Caco-2 (cell line): Measurements from ENCODE around the gene ADCYAP1R1. TPM values are rescaled to one million over a fixed set of nuclear protein-coding genes. Genes with fewer than 3 reads are reported as not detected.
A peak's percentile ranks its signal among the peaks of the same experiment; 100 is the strongest.

Experiments
- BruUV-seq: library from RNA; stranded (reverse); fragments of 400-500 nt; replicated peaks from 2 replicates; lab custom pipeline; 2021; lab: Mats Ljungman, UMichigan
- CTCF ChIA-PET: fragments of 300-600 bp; sonication (Branson Sonifier 250); formaldehyde crosslinking; loops from one replicate; lab custom pipeline; 2022; ENCODE audit warnings: antibody characterized with exemption; lab: Charles Lee
- POLR2A ChIA-PET: fragments of 300-600 bp; sonication (Branson Sonifier 250); formaldehyde crosslinking; loops from one replicate; lab custom pipeline; 2022; ENCODE audit warnings: antibody characterized with exemption; lab: Charles Lee
- DNase-seq, 2 experiments: peaks; one replicate each; pipeline versions ENCODE4 v3.0.0 to v3.0.0-alpha.2; 2020 to 2022
- H3K27me3 ChIP-seq: replicated peaks from 2 replicates; pipeline ENCODE4 v1.6.0; 2011; ENCODE audit warnings: low read length; ENCODE audit not compliant: control insufficient read depth, insufficient read depth
- H3K36me3 ChIP-seq: 2 replicates; pipeline ENCODE4 v1.5.1; 2011; ENCODE audit warnings: low read length; ENCODE audit not compliant: control insufficient read depth, insufficient read depth
- H3K4me1 ChIP-seq: fragments of 250-450 bp; sonication (Bioruptor Pico); 2 replicates; pipeline ENCODE4 v1.5.1; 2020; ENCODE audit warnings: mild to moderate bottlenecking
- H3K4me3 ChIP-seq: 2 replicates; pipeline ENCODE4 v1.5.1; 2011; ENCODE audit warnings: low read depth, mild to moderate bottlenecking, control low read depth, low read length
- H3K9me3 ChIP-seq: fragments of 250-450 bp; sonication (Bioruptor Pico); 2 replicates; pipeline ENCODE4 v1.5.1; 2020; ENCODE audit warnings: mild to moderate bottlenecking, moderate library complexity
- H3K27ac Mint-ChIP-seq: one replicate; pipeline ENCODE4 v1.8.0; 2022; ENCODE audit warnings: mixed read lengths; ENCODE audit not compliant: unreplicated experiment
- H3K27me3 Mint-ChIP-seq: one replicate; pipeline ENCODE4 v1.8.0; 2022; ENCODE audit warnings: mixed read lengths; ENCODE audit not compliant: insufficient read depth, unreplicated experiment
- H3K36me3 Mint-ChIP-seq: one replicate; pipeline ENCODE4 v1.8.0; 2022; ENCODE audit warnings: mild to moderate bottlenecking, mixed read lengths; ENCODE audit not compliant: insufficient read depth, unreplicated experiment
- H3K4me1 Mint-ChIP-seq: one replicate; pipeline ENCODE4 v1.8.0; 2022; ENCODE audit warnings: low read depth, mixed read lengths; ENCODE audit not compliant: unreplicated experiment
- H3K4me3 Mint-ChIP-seq: one replicate; pipeline ENCODE4 v1.8.0; 2022; ENCODE audit warnings: mild to moderate bottlenecking, moderate library complexity, mixed read lengths; ENCODE audit not compliant: unreplicated experiment
- H3K9me3 Mint-ChIP-seq: one replicate; pipeline ENCODE4 v1.8.0; 2022; ENCODE audit warnings: mixed read lengths; ENCODE audit not compliant: unreplicated experiment
- intact Hi-C: fragments of 100-400 bp; cut with micrococcal nuclease; formaldehyde crosslinking; loops from one replicate; pipeline ENCODE4 v1.10.0; 2022; ENCODE audit not compliant: unreplicated experiment
- total RNA-seq: library from RNA; stranded (reverse); gene quantifications from 2 replicates; pipeline ENCODE4 v1.2.3, GENCODE V29; 2022
- TF ChIP-seq, protein P1 (sequence below), 2 experiments: fragments of 200-600 bp in 1 of 2; IDR thresholded peaks; 1 replicate in 1 of 2; 2 replicates in 1 of 2; pipeline versions ENCODE4 v1.5.1 to v1.8.0; 2011 to 2022; ENCODE audit warnings: antibody characterized with exemption in 1 of 2, control low read depth in 1 of 2, inconsistent platforms in 1 of 2, low read depth in 1 of 2, low read length in 1 of 2, mild to moderate bottlenecking in 1 of 2, moderate library complexity in 1 of 2; ENCODE audit not compliant: insufficient read depth in 1 of 2, severe bottlenecking in 1 of 2, unreplicated experiment in 1 of 2

ADCYAP1R1 gene
- total RNA-seq, 1 experiment from 2014 or later = not detected

DNA sequence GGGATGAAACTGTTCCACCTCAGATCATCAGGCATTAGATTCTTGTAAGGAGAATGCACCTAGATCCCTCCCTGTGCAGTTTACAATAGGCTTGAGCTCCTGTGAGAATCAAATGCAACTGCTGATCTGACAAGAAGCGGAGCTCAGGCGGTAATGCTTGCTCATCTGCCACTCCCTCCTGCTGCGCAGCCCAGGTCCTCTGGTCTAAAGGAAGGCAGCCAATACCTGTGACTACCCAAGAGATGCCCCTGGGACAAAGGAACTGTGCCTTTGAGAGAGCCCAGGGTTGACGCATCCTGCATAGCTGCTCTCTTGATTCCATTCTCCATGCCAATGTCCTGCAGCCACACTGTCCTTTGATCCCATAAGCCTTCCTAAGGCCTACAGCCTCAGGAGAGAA lies 73.1 kb downstream of the ADCYAP1R1 start:
- Histone ChIP-seq H3K36me3 (no peaks in the 10 kb centered on the region), H3K4me3 (no peak overlapping the region), H3K9me3 (no peaks in the 10 kb centered on the region), H3K4me1 (no peaks in the 10 kb centered on the region), H3K27me3 (no peaks in the 10 kb centered on the region)
- no TSS peak for BruUV-seq
- no peak overlapping the region for H3K27ac Mint-ChIP-seq
- POLR2A ChIA-PET = no interaction called here
- CTCF ChIA-PET = interaction anchor here (1.0 to 6.4 kb wide), 3 partner anchors 9 to 186 kb away, joined by 3 to 260 read pairs (median 5); no protein-coding TSS in a partner anchor
- H3K4me1 Mint-ChIP-seq = no peaks in the 10 kb centered on the region
- no peaks in the 10 kb centered on the region for H3K9me3 Mint-ChIP-seq
- TF ChIP-seq, protein P1, sequence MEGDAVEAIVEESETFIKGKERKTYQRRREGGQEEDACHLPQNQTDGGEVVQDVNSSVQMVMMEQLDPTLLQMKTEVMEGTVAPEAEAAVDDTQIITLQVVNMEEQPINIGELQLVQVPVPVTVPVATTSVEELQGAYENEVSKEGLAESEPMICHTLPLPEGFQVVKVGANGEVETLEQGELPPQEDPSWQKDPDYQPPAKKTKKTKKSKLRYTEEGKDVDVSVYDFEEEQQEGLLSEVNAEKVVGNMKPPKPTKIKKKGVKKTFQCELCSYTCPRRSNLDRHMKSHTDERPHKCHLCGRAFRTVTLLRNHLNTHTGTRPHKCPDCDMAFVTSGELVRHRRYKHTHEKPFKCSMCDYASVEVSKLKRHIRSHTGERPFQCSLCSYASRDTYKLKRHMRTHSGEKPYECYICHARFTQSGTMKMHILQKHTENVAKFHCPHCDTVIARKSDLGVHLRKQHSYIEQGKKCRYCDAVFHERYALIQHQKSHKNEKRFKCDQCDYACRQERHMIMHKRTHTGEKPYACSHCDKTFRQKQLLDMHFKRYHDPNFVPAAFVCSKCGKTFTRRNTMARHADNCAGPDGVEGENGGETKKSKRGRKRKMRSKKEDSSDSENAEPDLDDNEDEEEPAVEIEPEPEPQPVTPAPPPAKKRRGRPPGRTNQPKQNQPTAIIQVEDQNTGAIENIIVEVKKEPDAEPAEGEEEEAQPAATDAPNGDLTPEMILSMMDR (IDR thresholded peaks at IDR 0.05; ENCODE audit: insufficient read depth in 1 of 2, low read depth in 1 of 2, low read length in 1 of 2, severe bottlenecking in 1 of 2, unreplicated experiment in 1 of 2) = no peak
- H3K36me3 Mint-ChIP-seq = no peaks in the 10 kb centered on the region
- no peak overlapping the region for H3K4me3 Mint-ChIP-seq
- H3K27me3 Mint-ChIP-seq = peaks cover 1% of the 10 kb centered on the region
- intact Hi-C loops = loop anchor here (10.0 kb wide), 1 partner anchor 380 kb away; no protein-coding TSS in a partner anchor
- DNase-seq = no peak

GRCh38 chr7:31126976-31127375 lies 74.9 kb downstream of the ADCYAP1R1 start:
- H3K4me3 ChIP-seq = no peak overlapping the region
- no peak for DNase-seq
- no peaks in the 10 kb centered on the region for H3K36me3 Mint-ChIP-seq
- no peaks in the 10 kb centered on the region for H3K36me3 ChIP-seq
- no peaks in the 10 kb centered on the region for H3K27me3 ChIP-seq
- no TSS peak for BruUV-seq
- no peak overlapping the region for H3K27ac Mint-ChIP-seq
- intact Hi-C loops = loop anchor here (10.0 kb wide), 1 partner anchor 382 kb away; no protein-coding TSS in a partner anchor
- no peaks in the 10 kb centered on the region for H3K27me3 Mint-ChIP-seq
- POLR2A ChIA-PET = no interaction called here
- no peaks in the 10 kb centered on the region for H3K4me1 Mint-ChIP-seq
- no peak overlapping the region for H3K4me3 Mint-ChIP-seq
- CTCF ChIA-PET = interaction anchor here (1.0 to 1.1 kb wide), 2 partner anchors 144 to 188 kb away, joined by 4 to 21 read pairs; no protein-coding TSS in a partner anchor
- H3K9me3 Mint-ChIP-seq = no peaks in the 10 kb centered on the region
- H3K9me3 ChIP-seq = no peaks in the 10 kb centered on the region
- TF ChIP-seq, protein P1 (IDR thresholded peaks at IDR 0.05; ENCODE audit: insufficient read depth in 1 of 2, low read depth in 1 of 2, low read length in 1 of 2, severe bottlenecking in 1 of 2, unreplicated experiment in 1 of 2) = peak in 1 of 2 experiments; percentile 26
- no peaks in the 10 kb centered on the region for H3K4me1 ChIP-seq

DNA sequence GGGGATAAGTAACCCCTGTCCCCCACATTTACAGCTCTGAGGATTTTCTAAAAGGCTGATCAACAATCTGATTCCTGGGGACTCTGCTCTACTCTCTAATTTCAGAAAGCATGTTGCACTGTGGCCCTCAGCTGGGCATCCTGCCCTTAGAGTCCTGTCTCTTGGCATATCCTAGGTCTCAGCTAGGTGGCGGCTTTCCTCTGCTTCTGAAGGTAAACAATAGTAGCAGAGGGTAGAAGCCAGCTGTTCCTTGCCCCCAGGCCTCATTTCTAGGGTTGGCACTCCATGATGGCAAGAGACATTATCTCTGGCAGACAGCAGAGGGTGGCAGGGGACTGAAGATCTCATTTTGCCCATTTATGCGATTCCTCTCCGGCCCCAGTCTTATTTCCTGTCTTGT lies 77.0 kb downstream of the ADCYAP1R1 start:
- H3K9me3 Mint-ChIP-seq = no peaks in the 10 kb centered on the region
- H3K27ac Mint-ChIP-seq = no peak overlapping the region
- H3K4me1 Mint-ChIP-seq = no peaks in the 10 kb centered on the region
- H3K36me3 Mint-ChIP-seq = no peaks in the 10 kb centered on the region
- Histone ChIP-seq H3K4me1 (no peaks in the 10 kb centered on the region), H3K9me3 (no peaks in the 10 kb centered on the region), H3K27me3 (no peaks in the 10 kb centered on the region), H3K36me3 (no peaks in the 10 kb centered on the region), H3K4me3 (no peak overlapping the region)
- TF ChIP-seq, protein P1 (IDR thresholded peaks at IDR 0.05; ENCODE audit: insufficient read depth in 1 of 2, low read depth in 1 of 2, low read length in 1 of 2, severe bottlenecking in 1 of 2, unreplicated experiment in 1 of 2) = peak in 1 of 2 experiments; percentile 27
- intact Hi-C loops = loop anchor here (10.0 kb wide), 1 partner anchor 384 kb away; no protein-coding TSS in a partner anchor
- DNase-seq = no peak
- ChIA-PET POLR2A (no interaction called here), CTCF (interaction anchor here (1.6 kb wide), 1 partner anchor 145 kb away, joined by 15 read pairs; no protein-coding TSS in a partner anchor)
- no peak overlapping the region for H3K4me3 Mint-ChIP-seq
- BruUV-seq = no TSS peak
- no peaks in the 10 kb centered on the region for H3K27me3 Mint-ChIP-seq
